HCT116 (cell line): ENCODE results near the gene ATP6V1G2. TPM values are rescaled to one million over a fixed set of nuclear protein-coding genes. Genes with fewer than 3 reads are reported as not detected.
A peak's percentile ranks its signal among the peaks of the same experiment; 100 is the strongest.

Experiments used
- ATAC-seq: fragments of 200-7000 bp; cut with Tn5 transposase; 2 replicates; pipeline ENCODE4 v1.9.1; 2020; ENCODE audit warnings: mild to moderate bottlenecking, moderate library complexity
- BruUV-seq: library from RNA; stranded (reverse); fragments of 400-500 nt; replicated peaks from 2 replicates; lab custom pipeline; 2021; lab: Mats Ljungman, UMichigan
- CTCF ChIA-PET: fragments of 300-600 bp; sonication (Branson Sonifier 250); formaldehyde crosslinking; loops from one replicate; lab custom pipeline; 2021; ENCODE audit warnings: antibody characterized with exemption; lab: Charles Lee
- POLR2A ChIA-PET: fragments of 300-600, 350-600 bp; sonication (Branson Sonifier 250); formaldehyde crosslinking; loops from one replicate; lab custom pipeline; 2021; ENCODE audit warnings: antibody characterized with exemption; lab: Charles Lee
- RAD21 ChIA-PET, 2 experiments: fragments of 300-600 bp; sonication (Branson Sonifier 250); formaldehyde crosslinking; loops; one replicate each; lab custom pipeline; 2023; ENCODE audit warnings: low total read pairs in 2 of 2; ENCODE audit not compliant: uncharacterized antibody in 2 of 2, unreplicated experiment in 2 of 2, low non-redundant PET in 1 of 2; lab: Charles Lee
- DNase-seq: peaks from one replicate; pipeline ENCODE4 v3.0.0-alpha.2; 2010; ENCODE audit warnings: low read depth, low spot score
- H2AFZ ChIP-seq: fragments of 200-600 bp; shearing (Covaris generic), sonication (generic); 2 replicates; pipeline ENCODE4 v1.6.1; 2017; ENCODE audit warnings: low read depth, mixed run types, mixed read lengths, antibody characterized with exemption, low read length; ENCODE audit not compliant: poor library complexity, severe bottlenecking
- H3K27ac ChIP-seq: 2 replicates; pipeline ENCODE4 v1.5.1; 2012; ENCODE audit warnings: low read depth, low read length
- H3K27me3 ChIP-seq: fragments of 200-600 bp; sonication (generic); 2 replicates; pipeline ENCODE4 v1.6.1; 2016; ENCODE audit warnings: mixed run types, low read length, mixed read lengths; ENCODE audit not compliant: insufficient read depth
- H3K36me3 ChIP-seq, 2 experiments: fragments of 200-500 bp in 1 of 2; fragments of 200-600 bp in 1 of 2; sonication (Bioruptor generic) in 1 of 2; sonication (generic) in 1 of 2; 2 replicates each; pipeline versions ENCODE4 v1.5.1 to v1.6.1; 2014 to 2016; ENCODE audit warnings: low read length in 2 of 2, inconsistent platforms in 1 of 2, mixed read lengths in 1 of 2, mixed run types in 1 of 2; ENCODE audit not compliant: insufficient read depth in 2 of 2, control insufficient read depth in 1 of 2
- H3K4me1 ChIP-seq, 2 experiments: fragments of 200-600 bp in 1 of 2; sonication (generic) in 1 of 2; 2 replicates each; pipeline versions ENCODE4 v1.5.1 to v1.6.1; 2012 to 2017; ENCODE audit warnings: low read length in 2 of 2, inconsistent platforms in 1 of 2, mild to moderate bottlenecking in 1 of 2, mixed read lengths in 1 of 2, mixed run types in 1 of 2, moderate library complexity in 1 of 2; ENCODE audit not compliant: insufficient read depth in 2 of 2, control insufficient read depth in 1 of 2
- H3K4me2 ChIP-seq: fragments of 200-600 bp; sonication (generic); 2 replicates; pipeline ENCODE4 v1.6.1; 2017; ENCODE audit warnings: mixed run types, low read length, mixed read lengths
- H3K4me3 ChIP-seq, 2 experiments: fragments of 200-600 bp in 1 of 2; sonication (generic) in 1 of 2; replicated peaks in 1 of 2; 2 replicates each; pipeline ENCODE4 v1.5.1; 2011 to 2016; ENCODE audit warnings: low read length in 2 of 2, control low read depth in 1 of 2, low read depth in 1 of 2, mild to moderate bottlenecking in 1 of 2, mixed read lengths in 1 of 2, mixed run types in 1 of 2
- H3K79me2 ChIP-seq: fragments of 200-600 bp; sonication (generic); 2 replicates; pipeline ENCODE4 v1.6.1; 2017; ENCODE audit warnings: mild to moderate bottlenecking, mixed run types, low read length, moderate library complexity, mixed read lengths; ENCODE audit not compliant: insufficient read depth
- H3K9ac ChIP-seq: fragments of 200-600 bp; sonication (generic); 2 replicates; pipeline ENCODE4 v1.6.1; 2016; ENCODE audit warnings: low read length, mixed read lengths
- H3K9me2 ChIP-seq: fragments of 200-600 bp; sonication (generic), shearing (Covaris generic); 2 replicates; pipeline ENCODE4 v1.6.1; 2017; ENCODE audit warnings: mixed run types, mild to moderate bottlenecking, moderate library complexity; ENCODE audit not compliant: insufficient read depth
- H3K9me3 ChIP-seq, 2 experiments: fragments of 200-500 bp in 1 of 2; fragments of 200-600 bp in 1 of 2; sonication (Bioruptor generic) in 1 of 2; sonication (generic) in 1 of 2; 2 replicates each; pipeline ENCODE4 v1.6.1; 2014 to 2017; ENCODE audit warnings: low read length in 2 of 2, mixed read lengths in 2 of 2, inconsistent platforms in 1 of 2, low read depth in 1 of 2, mild to moderate bottlenecking in 1 of 2, mixed run types in 1 of 2, moderate library complexity in 1 of 2; ENCODE audit not compliant: control insufficient read depth in 1 of 2, insufficient read depth in 1 of 2
- H4K20me1 ChIP-seq: fragments of 200-600 bp; sonication (generic), shearing (Covaris generic); 2 replicates; pipeline ENCODE4 v1.6.1; 2017; ENCODE audit warnings: mixed run types, mild to moderate bottlenecking, moderate library complexity; ENCODE audit not compliant: insufficient read depth
- ATF3 ChIP-seq: IDR thresholded peaks from 2 replicates; pipeline ENCODE4 v1.6.1; 2012
- CBX3 ChIP-seq: IDR thresholded peaks from 2 replicates; pipeline ENCODE4 v1.6.1; 2012; ENCODE audit warnings: low read depth
- CTCF ChIP-seq, 3 experiments: fragments of 200-600 bp in 1 of 3; sonication (generic) in 1 of 3; IDR thresholded peaks in 2 of 3; conservative IDR thresholded peaks in 1 of 3; 2 replicates each; pipeline ENCODE4 v1.5.1; 2012 to 2017; ENCODE audit warnings: low read depth in 2 of 3, low read length in 2 of 3, antibody characterized with exemption in 1 of 3, borderline replicate concordance in 1 of 3, control low read depth in 1 of 3, mild to moderate bottlenecking in 1 of 3, mixed read lengths in 1 of 3, mixed run types in 1 of 3, moderate library complexity in 1 of 3; ENCODE audit not compliant: insufficient read depth in 1 of 3
- EGR1 ChIP-seq: IDR thresholded peaks from 2 replicates; pipeline ENCODE4 v1.6.1; 2012; ENCODE audit warnings: low read depth
- ELF1 ChIP-seq: IDR thresholded peaks from 2 replicates; pipeline ENCODE4 v1.6.1; 2012; ENCODE audit warnings: low read depth, borderline replicate concordance
- EZH2phosphoT487 ChIP-seq: fragments of 200-600 bp; IDR thresholded peaks from 2 replicates; pipeline ENCODE4 v1.6.1; 2018; ENCODE audit warnings: antibody characterized with exemption, borderline replicate concordance
- FOSL1 ChIP-seq: IDR thresholded peaks from 2 replicates; pipeline ENCODE4 v1.6.1; 2012; ENCODE audit warnings: low read depth
- JUND ChIP-seq: IDR thresholded peaks from 2 replicates; pipeline ENCODE4 v1.6.1; 2012
- MAX ChIP-seq: IDR thresholded peaks from 2 replicates; pipeline ENCODE4 v1.6.1; 2012
- POLR2AphosphoS5 ChIP-seq: IDR thresholded peaks from 2 replicates; pipeline ENCODE4 v1.6.1; 2011; ENCODE audit warnings: mild to moderate bottlenecking, low read depth, low read length, moderate library complexity
- RAD21 ChIP-seq: IDR thresholded peaks from 2 replicates; pipeline ENCODE4 v1.6.1; 2012; ENCODE audit warnings: low read depth, mild to moderate bottlenecking
- SIN3A ChIP-seq: IDR thresholded peaks from 2 replicates; pipeline ENCODE4 v1.6.1; 2012; ENCODE audit warnings: low read depth
- TCF7L2 ChIP-seq: IDR thresholded peaks from 2 replicates; pipeline ENCODE4 v1.7.0; 2011; ENCODE audit warnings: borderline replicate concordance, inconsistent platforms; ENCODE audit not compliant: insufficient read depth, insufficient read length; ENCODE audit errors: extremely low read depth
- ZBTB33 ChIP-seq: IDR thresholded peaks from 2 replicates; pipeline ENCODE4 v1.6.1; 2011; ENCODE audit warnings: mild to moderate bottlenecking, low read length, moderate library complexity; ENCODE audit not compliant: insufficient replicate concordance; ENCODE audit errors: extremely low read depth
- ZFX ChIP-seq: fragments of 450-650 bp; IDR thresholded peaks from 2 replicates; pipeline ENCODE4 v1.6.1; 2017
- ZNF274 ChIP-seq: fragments of 200-500 bp; sonication (Bioruptor generic); IDR thresholded peaks from 2 replicates; pipeline ENCODE4 v1.6.1; 2014; ENCODE audit warnings: mild to moderate bottlenecking, low read depth, low read length, inconsistent platforms
- intact Hi-C: fragments of 100-400 bp; cut with micrococcal nuclease; formaldehyde crosslinking; loops from 2 replicates; pipeline ENCODE4 v1.10.0; 2022
- total RNA-seq: library from RNA; stranded (reverse); gene quantifications from one replicate; pipeline ENCODE4 v1.2.1, GENCODE V29; 2021; ENCODE audit not compliant: unreplicated experiment

Gene ATP6V1G2
- total RNA-seq, 1 experiment from 2014 or later = 1.8 TPM

- Histone ChIP-seq H3K36me3 (peaks cover 19 to 20% of the 10 kb centered on the region in 2 experiments), H2AFZ (no peak overlapping the region), H3K79me2 (peaks cover 6% of the 10 kb centered on the region; the same call in 1 of the 2 replicates), H3K27ac (no peak overlapping the region), H3K4me1 (peaks cover 5 to 24% of the 10 kb centered on the region in 2 experiments; a peak in 3 of 4 replicates), H3K9ac (no peak overlapping the region), H3K9me2 (no peaks in the 10 kb centered on the region), H3K9me3 (no peaks in the 10 kb centered on the region), H4K20me1 (no peaks in the 10 kb centered on the region), H3K27me3 (no peaks in the 10 kb centered on the region), H3K4me3 (no peak overlapping the region), H3K4me2 (no peak overlapping the region)
- ATAC-seq (no peak), DNase-seq (no peak)
- intact Hi-C loops = no loop called here
- ChIA-PET RAD21 (no interaction called here), POLR2A (no interaction called here), CTCF (no interaction called here)
- TSS peak; percentile 17 for BruUV-seq
- TF ChIP-seq TCF7L2 = no peak
Observed at GRCh38 chr6:31557443-31558317, 11.3 kb upstream of the ATP6V1G2 start.

- ChIA-PET RAD21 (no interaction called here), POLR2A (no interaction called here), CTCF (no interaction called here)
- peaks cover 6% of the 10 kb centered on the region; the same call in 1 of the 2 replicates for H3K79me2 ChIP-seq
- intact Hi-C loops = no loop called here
- DNase-seq (no peak), ATAC-seq (no peak)
- no peak overlapping the region for H3K4me3 ChIP-seq
- H3K4me2 ChIP-seq = no peak overlapping the region
- H3K9me2 ChIP-seq = no peaks in the 10 kb centered on the region
- peaks cover 5 to 24% of the 10 kb centered on the region in 2 experiments; a peak in 3 of 4 replicates for H3K4me1 ChIP-seq
- H2AFZ ChIP-seq = no peak overlapping the region
- no peaks in the 10 kb centered on the region for H3K27me3 ChIP-seq
- no peaks in the 10 kb centered on the region for H3K9me3 ChIP-seq
- H3K9ac ChIP-seq = no peak overlapping the region
- BruUV-seq = no TSS peak
- H3K27ac ChIP-seq = no peak overlapping the region
- no peaks in the 10 kb centered on the region for H4K20me1 ChIP-seq
- peaks cover 19 to 20% of the 10 kb centered on the region in 2 experiments for H3K36me3 ChIP-seq
- TF ChIP-seq CTCF (IDR thresholded peaks at IDR 0.05 in 2 of 3, conservative IDR thresholded peaks at IDR 0.05 in 1 of 3; ENCODE audit: borderline replicate concordance in 1 of 3, insufficient read depth in 1 of 3, low read depth in 2 of 3, low read length in 2 of 3) = no peak
- TF ChIP-seq EZH2phosphoT487 = no peak
- no peak for TF ChIP-seq ELF1
- no peak for TF ChIP-seq SIN3A
- TF ChIP-seq MAX = no peak
- TF ChIP-seq ATF3 = no peak
- TF ChIP-seq ZFX = no peak
- no peak for TF ChIP-seq CBX3
- no peak for TF ChIP-seq ZNF274
- TF ChIP-seq POLR2AphosphoS5 = no peak
- no peak for TF ChIP-seq JUND
- TF ChIP-seq ZBTB33 = no peak
- no peak for TF ChIP-seq EGR1
- no peak for TF ChIP-seq FOSL1
- no peak for TF ChIP-seq RAD21
Observed at GRCh38 chr6:31556307-31556706, 9.9 kb upstream of the ATP6V1G2 start.
